ENCODE data around the gene OR11G2. TPM values are rescaled to one million over a fixed set of nuclear protein-coding genes. Genes with fewer than 3 reads are reported as not detected.
"Not testable (repeated sequence)": the region's sequence is repeated elsewhere in the genome, so short reads cannot be mapped to it uniquely, and the experiment has no call there.

Gene OR11G2
- total RNA-seq, 2 donors from 2014 or later, result not detected

GRCh38 chr14:20198991-20199390 lies 8.3 kb downstream of the OR11G2 start:
- no peak overlapping the region for H3K27ac ChIP-seq
- H3K27me3 ChIP-seq (replicated peaks; ENCODE audit: insufficient read depth), result no peaks in the 10 kb centered on the region
- TF ChIP-seq CTCF (IDR thresholded peaks at IDR 0.05), result no peak
- ATAC-seq (ENCODE audit: insufficient number of reproducible peaks, low FRiP score, low read depth), result no peak
- no peak overlapping the region for H3K4me3 ChIP-seq
- DNase-seq (ENCODE audit: low spot score), result no peak
- no peaks in the 10 kb centered on the region for H3K36me3 ChIP-seq
- H3K9me3 ChIP-seq, result no peaks in the 10 kb centered on the region
- H3K4me1 ChIP-seq (ENCODE audit: control insufficient read depth in 1 of 2, low read depth in 2 of 2), result no peaks in the 10 kb centered on the region

DNA sequence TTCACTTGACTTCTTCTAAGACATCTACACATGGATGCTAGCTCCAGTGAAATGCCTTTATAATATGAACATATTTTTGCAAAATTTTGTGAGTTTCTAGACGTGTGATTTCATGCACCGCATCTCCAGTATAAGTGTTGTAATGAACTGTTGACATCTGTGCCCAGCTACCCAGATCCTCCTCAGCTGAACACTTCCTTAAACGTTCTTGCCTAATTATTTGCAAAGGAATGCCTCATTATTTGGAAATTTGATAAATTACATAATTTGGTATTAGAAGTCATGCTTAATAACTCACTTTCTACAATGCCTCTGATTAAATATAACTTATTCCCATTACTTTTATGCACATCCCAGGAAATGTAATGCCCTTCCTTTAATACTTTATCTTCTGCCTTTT lies 14.0 kb downstream of the OR11G2 start:
- no peaks in the 10 kb centered on the region for H3K36me3 ChIP-seq
- DNase-seq (ENCODE audit: low spot score) (no peak), ATAC-seq (ENCODE audit: insufficient number of reproducible peaks, low FRiP score, low read depth) (no peak)
- H3K9me3 ChIP-seq, result no peaks in the 10 kb centered on the region
- H3K4me1 ChIP-seq (ENCODE audit: control insufficient read depth in 1 of 2, low read depth in 2 of 2), result no peaks in the 10 kb centered on the region
- H3K27ac ChIP-seq, result no peak overlapping the region
- H3K4me3 ChIP-seq, result no peak overlapping the region
- no peaks in the 10 kb centered on the region for H3K27me3 ChIP-seq (replicated peaks; ENCODE audit: insufficient read depth)
- no peak for TF ChIP-seq CTCF (IDR thresholded peaks at IDR 0.05)

DNA sequence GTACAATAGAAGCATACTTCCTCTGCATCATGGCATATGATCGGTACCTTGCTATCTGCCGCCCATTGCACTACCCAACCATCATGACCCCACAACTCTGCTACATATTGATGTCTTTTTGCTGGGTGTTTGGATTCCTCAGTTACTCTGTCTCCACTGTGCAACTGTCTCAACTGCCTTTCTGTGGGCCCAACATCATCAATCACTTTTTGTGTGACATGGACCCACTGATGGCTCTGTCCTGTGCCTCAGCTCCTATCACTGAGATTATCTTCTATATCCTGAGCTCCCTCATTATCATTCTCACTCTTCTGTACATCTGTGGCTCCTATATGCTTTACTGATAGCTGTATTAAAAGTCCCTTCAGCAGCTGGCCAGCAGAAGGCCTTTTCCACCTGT lies 18.9 kb downstream of the OR11G2 start:
- Histone ChIP-seq H3K4me1 (ENCODE audit: control insufficient read depth in 1 of 2, low read depth in 2 of 2) (no peaks in the 10 kb centered on the region), H3K4me3 (no peak overlapping the region), H3K27me3 (replicated peaks; ENCODE audit: insufficient read depth) (no peaks in the 10 kb centered on the region), H3K27ac (no peak overlapping the region), H3K9me3 (no peaks in the 10 kb centered on the region), H3K36me3 (no peaks in the 10 kb centered on the region)
- no peak for ATAC-seq (ENCODE audit: insufficient number of reproducible peaks, low FRiP score, low read depth)
- TF ChIP-seq CTCF (IDR thresholded peaks at IDR 0.05), result no peak
- DNase-seq (ENCODE audit: low spot score), result no peak

DNA sequence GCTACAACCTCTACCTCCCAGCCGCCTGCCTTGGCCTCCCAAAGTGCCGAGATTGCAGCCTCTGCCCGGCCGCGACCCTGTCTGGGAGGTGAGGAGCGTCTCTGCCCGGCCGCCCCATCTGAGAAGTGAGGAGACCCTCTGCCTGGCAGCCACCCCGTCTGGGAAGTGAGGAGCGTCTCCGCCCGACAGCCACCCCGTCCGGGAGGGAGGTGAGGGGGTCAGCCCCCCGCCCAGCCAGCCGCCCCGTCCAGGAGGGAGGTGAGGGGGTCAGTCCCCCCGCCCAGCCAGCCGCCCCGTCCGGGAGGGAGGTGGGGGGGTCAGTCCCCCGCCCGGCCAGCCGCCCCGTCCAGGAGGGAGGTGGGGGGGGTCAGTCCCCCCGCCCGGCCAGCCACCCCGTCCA lies 21.7 kb downstream of the OR11G2 start:
- not testable (repeated sequence) for H3K27ac ChIP-seq; H3K36me3 ChIP-seq; DNase-seq (ENCODE audit: low spot score); ATAC-seq (ENCODE audit: insufficient number of reproducible peaks, low FRiP score, low read depth); H3K4me3 ChIP-seq; H3K9me3 ChIP-seq; H3K27me3 ChIP-seq (replicated peaks; ENCODE audit: insufficient read depth); H3K4me1 ChIP-seq (ENCODE audit: control insufficient read depth in 1 of 2, low read depth in 2 of 2)

- Histone ChIP-seq H3K36me3 (no peaks in the 10 kb centered on the region), H3K4me1 (ENCODE audit: control insufficient read depth in 1 of 2, low read depth in 2 of 2) (no peaks in the 10 kb centered on the region), H3K4me3 (no peak overlapping the region), H3K27me3 (replicated peaks; ENCODE audit: insufficient read depth) (no peaks in the 10 kb centered on the region), H3K9me3 (no peaks in the 10 kb centered on the region), H3K27ac (no peak overlapping the region)
- no peak for ATAC-seq (ENCODE audit: insufficient number of reproducible peaks, low FRiP score, low read depth)
- DNase-seq (ENCODE audit: low spot score), result no peak
- no peak for TF ChIP-seq CTCF (IDR thresholded peaks at IDR 0.05)
Observed at GRCh38 chr14:20215196-20215595, 24.5 kb downstream of the OR11G2 start.

- DNase-seq (ENCODE audit: low spot score) (no peak), ATAC-seq (ENCODE audit: insufficient number of reproducible peaks, low FRiP score, low read depth) (no peak)
- H3K36me3 ChIP-seq, result no peaks in the 10 kb centered on the region
- no peaks in the 10 kb centered on the region for H3K27me3 ChIP-seq (replicated peaks; ENCODE audit: insufficient read depth)
- no peak for TF ChIP-seq CTCF (IDR thresholded peaks at IDR 0.05)
- H3K4me1 ChIP-seq (ENCODE audit: control insufficient read depth in 1 of 2, low read depth in 2 of 2), result no peaks in the 10 kb centered on the region
- no peaks in the 10 kb centered on the region for H3K9me3 ChIP-seq
- no peak overlapping the region for H3K27ac ChIP-seq
- H3K4me3 ChIP-seq, result no peak overlapping the region
Observed at GRCh38 chr14:20219033-20219432, 28.3 kb downstream of the OR11G2 start.

Data from thoracic aorta (tissue), 2 donors.